Measurements from ENCODE around the gene PRMT9.

DNA sequence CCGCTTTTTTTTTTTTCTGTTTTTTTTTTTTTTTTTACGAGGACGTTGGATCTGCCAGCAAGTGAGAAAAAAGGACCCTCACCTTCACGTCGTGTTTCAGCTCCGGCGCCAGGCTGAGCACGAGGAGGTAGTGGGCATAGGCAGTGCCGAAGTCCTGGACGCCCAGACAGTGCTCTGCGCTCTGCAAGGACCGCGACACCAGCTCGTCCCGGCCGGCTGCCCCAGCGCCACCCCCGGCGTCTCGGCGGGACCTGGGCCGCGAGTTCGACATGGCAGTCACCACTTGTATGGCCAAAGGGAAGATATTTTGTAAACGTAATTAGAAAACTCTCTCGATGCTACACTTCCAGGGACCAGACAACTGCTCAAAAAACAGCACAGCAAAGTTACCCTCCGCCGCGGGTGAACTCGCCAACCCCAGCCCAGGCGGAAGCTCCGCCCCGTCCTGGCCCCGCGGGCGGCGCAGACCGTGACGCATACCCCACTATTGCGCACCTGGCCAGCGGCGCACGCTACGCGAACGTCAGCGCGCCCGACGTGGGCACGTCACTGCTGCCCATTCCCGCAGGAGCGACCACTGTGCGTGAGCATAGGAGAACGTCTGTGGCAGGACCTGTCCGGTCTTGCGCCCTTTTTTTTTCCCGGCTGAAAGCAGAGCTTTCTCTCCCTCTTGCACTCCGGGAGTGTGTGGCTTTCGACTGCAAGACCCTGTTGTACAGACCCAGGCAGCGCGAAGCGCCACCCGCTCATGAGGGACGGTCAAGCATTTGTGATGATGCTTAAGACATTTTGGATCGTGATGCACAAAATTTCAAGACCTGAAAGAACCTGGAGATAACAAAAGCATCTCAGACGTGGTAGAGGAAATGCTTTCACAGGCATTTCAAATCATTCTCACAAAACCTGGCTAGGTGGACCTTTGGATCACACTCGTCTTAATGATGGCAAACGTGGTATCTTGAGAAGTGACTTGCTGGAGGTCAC is at the start of gene PRMT9:
- TF ChIP-seq, protein P1, sequence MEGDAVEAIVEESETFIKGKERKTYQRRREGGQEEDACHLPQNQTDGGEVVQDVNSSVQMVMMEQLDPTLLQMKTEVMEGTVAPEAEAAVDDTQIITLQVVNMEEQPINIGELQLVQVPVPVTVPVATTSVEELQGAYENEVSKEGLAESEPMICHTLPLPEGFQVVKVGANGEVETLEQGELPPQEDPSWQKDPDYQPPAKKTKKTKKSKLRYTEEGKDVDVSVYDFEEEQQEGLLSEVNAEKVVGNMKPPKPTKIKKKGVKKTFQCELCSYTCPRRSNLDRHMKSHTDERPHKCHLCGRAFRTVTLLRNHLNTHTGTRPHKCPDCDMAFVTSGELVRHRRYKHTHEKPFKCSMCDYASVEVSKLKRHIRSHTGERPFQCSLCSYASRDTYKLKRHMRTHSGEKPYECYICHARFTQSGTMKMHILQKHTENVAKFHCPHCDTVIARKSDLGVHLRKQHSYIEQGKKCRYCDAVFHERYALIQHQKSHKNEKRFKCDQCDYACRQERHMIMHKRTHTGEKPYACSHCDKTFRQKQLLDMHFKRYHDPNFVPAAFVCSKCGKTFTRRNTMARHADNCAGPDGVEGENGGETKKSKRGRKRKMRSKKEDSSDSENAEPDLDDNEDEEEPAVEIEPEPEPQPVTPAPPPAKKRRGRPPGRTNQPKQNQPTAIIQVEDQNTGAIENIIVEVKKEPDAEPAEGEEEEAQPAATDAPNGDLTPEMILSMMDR (IDR thresholded peaks at IDR 0.05) = no peak
- peak; percentile 87 to 89 for TF ChIP-seq POLR2A (IDR thresholded peaks at IDR 0.05)
